Effector memory CD8-positive, alpha-beta T cell (primary cell): ENCODE results near the gene PLA2G4E.

ENCODE experiments used
- ATAC-seq: fragments of 150-1000 bp; cut with Tn5 transposase; replicated peaks from 2 replicates; pipeline ENCODE4 v1.10.0; 2021; ENCODE audit warnings: mild to moderate bottlenecking, moderate library complexity
- DNase-seq, 3 experiments: peaks; one replicate each; pipeline ENCODE4 v3.0.0; 2021
- H3K27ac Mint-ChIP-seq, 2 donors: one replicate each; pipeline ENCODE4 v1.8.0; 2022; ENCODE audit warnings: mild to moderate bottlenecking in 2 of 2, mixed read lengths in 2 of 2, moderate library complexity in 2 of 2
- H3K27me3 Mint-ChIP-seq, 2 donors: one replicate each; pipeline ENCODE4 v1.8.0; 2022; ENCODE audit warnings: mixed read lengths in 2 of 2
- H3K36me3 Mint-ChIP-seq: one replicate; pipeline ENCODE4 v1.8.0; 2022; ENCODE audit warnings: mild to moderate bottlenecking, moderate library complexity, mixed read lengths; ENCODE audit not compliant: insufficient read depth
- H3K4me1 Mint-ChIP-seq, 2 donors: one replicate each; pipeline ENCODE4 v1.8.0; 2022; ENCODE audit warnings: low read depth in 2 of 2, mixed read lengths in 2 of 2
- H3K4me3 Mint-ChIP-seq, 2 donors: one replicate each; pipeline ENCODE4 v1.8.0; 2022; ENCODE audit warnings: mild to moderate bottlenecking in 2 of 2, mixed read lengths in 2 of 2, moderate library complexity in 2 of 2
- H3K9me3 Mint-ChIP-seq, 2 donors: one replicate each; pipeline ENCODE4 v1.8.0; 2022; ENCODE audit warnings: mixed read lengths in 2 of 2

Gene PLA2G4E

GRCh38 chr15:41990243-41990605, 30.6 kb downstream of the PLA2G4E start:
- Mint-ChIP-seq H3K27ac (no peak overlapping the region), H3K4me1 (no peaks in the 10 kb centered on the region), H3K9me3 (no peaks in the 10 kb centered on the region), H3K36me3 (no peaks in the 10 kb centered on the region), H3K4me3 (no peak overlapping the region), H3K27me3 (peaks cover 7 to 28% of the 10 kb centered on the region in 2 donors)
- no peak for DNase-seq
- no peak for ATAC-seq

- Mint-ChIP-seq H3K27ac (no peak overlapping the region), H3K4me3 (no peak overlapping the region), H3K4me1 (no peaks in the 10 kb centered on the region), H3K9me3 (no peaks in the 10 kb centered on the region), H3K36me3 (no peaks in the 10 kb centered on the region), H3K27me3 (peaks cover 7 to 28% of the 10 kb centered on the region in 2 donors)
- DNase-seq (peak; percentile 81 to 85 (median 82)), ATAC-seq (peak; percentile 96)
These were observed 31.1 kb downstream of the PLA2G4E start for GRCh38 chr15:41989573-41990242.

- no peaks in the 10 kb centered on the region for H3K4me1 Mint-ChIP-seq
- peaks cover 1% of the 10 kb centered on the region for H3K36me3 Mint-ChIP-seq
- H3K27me3 Mint-ChIP-seq: peaks cover 10 to 33% of the 10 kb centered on the region in 2 donors
- H3K9me3 Mint-ChIP-seq: no peaks in the 10 kb centered on the region
- no peak for ATAC-seq
- H3K4me3 Mint-ChIP-seq: no peak overlapping the region
- no peak for DNase-seq
- no peak overlapping the region for H3K27ac Mint-ChIP-seq
These were observed 31.8 kb downstream of the PLA2G4E start for GRCh38 chr15:41988896-41989572.

- Mint-ChIP-seq H3K9me3 (no peaks in the 10 kb centered on the region), H3K4me3 (no peak overlapping the region), H3K36me3 (peaks cover 2% of the 10 kb centered on the region), H3K27me3 (peaks cover 11 to 38% of the 10 kb centered on the region in 2 donors), H3K4me1 (no peaks in the 10 kb centered on the region), H3K27ac (no peak overlapping the region)
- DNase-seq: no peak
- ATAC-seq: no peak
These were observed 32.9 kb downstream of the PLA2G4E start for GRCh38 chr15:41987925-41988275.

DNA sequence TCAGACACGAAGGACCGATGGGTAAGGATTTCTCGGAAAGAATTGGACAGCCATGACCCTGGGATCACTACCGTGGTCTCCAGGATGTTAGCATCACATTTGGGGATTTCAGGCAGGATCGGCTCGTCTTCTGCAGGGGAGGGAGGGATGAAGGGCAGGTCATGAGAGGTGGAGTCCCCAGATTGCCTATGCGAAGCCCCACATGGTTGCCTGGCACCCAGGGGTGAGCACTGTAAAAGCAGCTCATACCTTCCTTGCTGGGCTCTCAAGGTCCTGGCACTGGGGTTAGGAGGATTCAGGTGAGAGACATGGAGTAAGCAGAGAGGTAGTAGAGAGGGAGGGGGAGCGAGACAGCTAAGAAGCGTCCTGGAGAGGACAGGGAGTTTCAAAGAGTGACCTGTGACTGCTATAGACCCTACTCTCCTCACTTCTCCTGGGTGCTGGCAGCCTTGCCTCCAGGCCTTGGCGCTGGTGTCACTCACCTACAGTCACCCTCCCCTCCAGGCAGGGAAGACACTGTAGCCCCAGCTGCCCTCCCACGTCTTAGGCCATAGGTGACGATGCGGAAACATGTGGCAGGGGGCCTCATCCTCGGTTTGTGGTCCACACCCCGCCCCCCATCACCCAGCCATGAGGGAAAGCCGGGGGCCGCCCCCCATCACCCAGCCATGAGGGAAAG, 33.5 kb downstream of the PLA2G4E start:
- no peak for ATAC-seq
- Mint-ChIP-seq H3K4me3 (no peak overlapping the region), H3K36me3 (peaks cover 2% of the 10 kb centered on the region), H3K9me3 (no peaks in the 10 kb centered on the region), H3K4me1 (no peaks in the 10 kb centered on the region), H3K27me3 (peaks cover 11 to 34% of the 10 kb centered on the region in 2 donors), H3K27ac (no peak overlapping the region)
- no peak for DNase-seq

DNA sequence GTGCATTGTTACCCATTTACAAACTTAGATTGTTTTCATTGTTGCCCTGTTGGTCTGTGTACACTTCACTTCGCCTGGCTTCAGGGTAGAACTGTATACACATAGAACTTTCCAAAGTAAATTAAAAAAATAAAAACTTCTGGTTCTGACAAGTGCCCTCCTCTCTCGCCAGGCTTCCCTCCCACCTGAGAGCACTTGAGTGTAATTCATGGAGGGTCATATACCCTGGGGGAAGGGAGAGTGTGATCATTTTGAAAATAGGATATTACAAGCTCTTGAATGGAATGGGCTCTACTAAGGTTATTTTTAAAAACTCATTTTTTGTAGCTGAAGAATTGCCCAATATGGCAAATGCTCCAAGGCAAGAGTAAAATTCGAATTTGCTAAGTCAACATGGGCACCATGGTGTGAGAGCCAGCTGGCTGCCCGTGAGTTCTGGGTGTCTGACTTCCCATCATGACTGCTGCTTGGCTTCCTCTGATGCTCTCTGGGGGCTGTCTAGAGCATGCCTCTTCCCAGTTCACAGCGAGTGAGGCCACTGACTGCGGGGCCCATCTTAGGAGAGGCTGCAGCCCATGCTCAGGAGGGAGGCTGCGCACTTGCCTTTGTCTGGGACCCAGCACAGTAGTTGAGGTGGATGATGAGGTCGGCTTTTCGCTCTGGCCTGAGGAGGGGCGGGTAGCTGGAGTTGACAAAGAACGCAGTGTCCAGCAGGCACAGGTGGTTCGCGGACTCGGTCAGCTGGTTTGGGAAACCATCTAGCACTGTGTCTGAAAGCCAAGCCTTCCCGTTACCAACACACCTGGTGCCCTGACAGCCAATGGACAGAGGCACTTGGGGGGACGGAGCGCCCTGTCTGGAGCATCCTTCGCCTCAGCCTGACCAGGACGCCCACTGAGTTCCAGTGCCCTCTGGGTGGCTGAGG, 35.3 kb downstream of the PLA2G4E start:
- Mint-ChIP-seq H3K36me3 (peaks cover 2% of the 10 kb centered on the region), H3K27ac (no peak overlapping the region), H3K4me1 (no peaks in the 10 kb centered on the region), H3K9me3 (no peaks in the 10 kb centered on the region), H3K4me3 (no peak overlapping the region), H3K27me3 (peaks cover 11 to 28% of the 10 kb centered on the region in 2 donors)
- ATAC-seq (no peak), DNase-seq (no peak)

GRCh38 chr15:41984622-41985021, 36.2 kb downstream of the PLA2G4E start:
- Mint-ChIP-seq H3K4me3 (no peak overlapping the region), H3K4me1 (no peaks in the 10 kb centered on the region), H3K9me3 (no peaks in the 10 kb centered on the region), H3K27ac (no peak overlapping the region), H3K36me3 (peaks cover 2% of the 10 kb centered on the region), H3K27me3 (peaks cover 11 to 24% of the 10 kb centered on the region in 2 donors)
- DNase-seq (no peak), ATAC-seq (no peak)

DNA sequence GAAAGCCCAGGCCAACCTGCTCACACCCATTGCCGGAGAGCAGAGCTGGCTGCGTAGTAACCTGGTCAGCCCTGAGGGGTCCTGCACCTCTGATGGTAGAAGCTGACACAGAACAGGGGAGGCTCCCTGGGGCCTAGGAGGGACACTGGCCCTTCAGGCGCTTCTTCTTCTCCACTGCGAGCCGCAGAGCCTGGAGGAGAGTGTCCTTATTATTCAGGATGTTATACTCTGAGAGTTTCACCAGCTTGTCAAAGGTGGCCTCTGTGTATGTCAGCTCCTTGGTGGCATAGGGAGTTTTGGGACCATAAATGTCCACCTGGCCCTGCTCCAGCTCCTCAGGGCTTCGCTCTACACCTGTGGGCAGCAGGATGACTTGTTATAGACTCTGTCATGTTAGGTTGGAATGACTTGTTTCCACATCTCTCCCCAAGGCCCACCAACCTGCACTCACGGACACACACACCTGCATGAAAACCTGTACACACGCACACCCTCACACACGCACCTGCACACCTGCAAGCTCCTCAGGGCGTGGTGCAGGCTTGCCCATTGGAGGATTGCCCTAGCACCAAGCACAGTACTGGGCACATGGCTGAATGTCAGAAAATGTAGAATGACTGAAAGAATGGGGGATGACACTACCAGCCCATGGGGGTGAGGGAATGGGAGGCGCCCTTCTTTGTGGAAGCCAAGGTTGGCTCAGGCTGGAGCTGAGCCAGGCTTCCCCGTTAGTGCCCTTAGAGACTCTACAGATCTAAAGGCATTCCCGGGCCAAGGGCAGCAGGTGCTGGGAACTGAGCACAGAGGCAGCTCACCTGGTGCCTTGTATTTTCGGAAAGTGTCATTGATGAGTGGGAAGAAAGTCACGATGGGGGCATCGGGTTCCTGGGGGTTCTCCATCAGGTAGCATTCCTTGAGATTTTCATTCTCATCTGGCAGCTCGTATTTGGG, 36.9 kb downstream of the PLA2G4E start:
- peaks cover 2% of the 10 kb centered on the region for H3K36me3 Mint-ChIP-seq
- DNase-seq (no peak), ATAC-seq (no peak)
- no peak overlapping the region for H3K4me3 Mint-ChIP-seq
- H3K4me1 Mint-ChIP-seq: no peaks in the 10 kb centered on the region
- H3K9me3 Mint-ChIP-seq: no peaks in the 10 kb centered on the region
- peaks cover 11 to 18% of the 10 kb centered on the region in 2 donors for H3K27me3 Mint-ChIP-seq
- H3K27ac Mint-ChIP-seq: no peak overlapping the region

DNA sequence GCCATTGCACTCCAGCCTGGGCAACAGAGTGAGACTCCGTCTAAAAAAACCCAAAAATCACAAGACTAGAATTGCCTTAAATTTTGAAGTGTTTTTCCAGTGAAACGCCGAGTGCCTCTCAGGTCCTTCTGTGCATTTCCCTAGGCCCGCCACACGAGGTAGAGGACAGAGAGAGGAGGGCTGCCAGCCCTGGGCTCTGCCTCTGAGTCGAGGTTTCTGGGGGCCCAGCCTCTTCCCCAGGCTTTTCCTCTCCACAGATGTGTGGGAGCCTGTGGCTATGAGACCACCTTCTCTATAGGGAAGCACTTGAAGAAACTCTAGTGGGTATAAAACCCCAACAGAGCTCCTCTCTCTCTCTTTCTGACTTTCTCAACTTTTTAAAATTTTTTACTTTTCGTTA, 37.6 kb downstream of the PLA2G4E start:
- Mint-ChIP-seq H3K4me3 (no peak overlapping the region), H3K9me3 (no peaks in the 10 kb centered on the region), H3K4me1 (no peaks in the 10 kb centered on the region), H3K27ac (no peak overlapping the region), H3K27me3 (peaks cover 5 to 11% of the 10 kb centered on the region in 2 donors), H3K36me3 (peaks cover 2% of the 10 kb centered on the region)
- DNase-seq (no peak), ATAC-seq (no peak)

- no peak for DNase-seq
- H3K9me3 Mint-ChIP-seq: no peaks in the 10 kb centered on the region
- no peaks in the 10 kb centered on the region for H3K4me1 Mint-ChIP-seq
- peaks cover 2% of the 10 kb centered on the region for H3K36me3 Mint-ChIP-seq
- H3K4me3 Mint-ChIP-seq: no peak overlapping the region
- H3K27ac Mint-ChIP-seq: no peak overlapping the region
- ATAC-seq: no peak
- peaks cover 7 to 14% of the 10 kb centered on the region in 2 donors for H3K27me3 Mint-ChIP-seq
These were observed 38.5 kb downstream of the PLA2G4E start for GRCh38 chr15:41982133-41982930.

DNA sequence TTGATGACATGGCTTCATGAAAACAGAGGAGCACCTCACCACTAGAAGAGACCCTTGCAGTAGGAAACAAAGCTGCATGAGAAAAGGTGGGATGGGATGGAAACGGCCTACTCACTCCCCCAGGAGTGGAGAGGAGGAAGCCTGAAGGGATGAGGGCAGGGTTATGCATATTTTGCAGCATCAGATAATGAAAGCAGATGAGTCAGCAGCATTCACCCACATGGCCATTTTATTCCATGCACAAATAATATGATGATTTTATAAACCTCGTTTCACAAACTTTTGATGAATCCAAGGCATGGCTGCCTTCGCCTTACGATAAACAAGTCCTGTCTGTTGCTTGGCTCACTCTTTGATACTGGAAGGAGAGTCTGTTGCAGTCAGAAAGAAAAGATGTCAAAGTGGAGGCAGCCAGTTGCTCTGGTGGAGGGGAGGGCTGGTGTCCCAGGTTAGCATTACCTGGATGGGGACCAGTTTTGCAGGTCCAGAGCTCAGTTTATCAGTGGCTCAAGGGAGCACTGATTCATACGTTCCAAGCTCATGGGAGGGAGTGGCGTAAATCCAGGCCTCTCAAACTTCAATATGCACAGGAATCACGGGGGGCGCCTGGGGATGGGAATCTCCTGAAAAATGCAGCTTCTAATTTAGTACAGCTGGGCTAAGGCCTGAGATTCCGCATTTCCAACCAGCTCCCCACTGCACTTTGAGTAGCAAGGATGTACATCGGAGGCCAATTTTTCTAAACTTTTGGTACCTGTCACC, 39.3 kb downstream of the PLA2G4E start:
- H3K27me3 Mint-ChIP-seq: peaks cover 15 to 22% of the 10 kb centered on the region in 2 donors
- ATAC-seq: no peak
- peaks cover 2% of the 10 kb centered on the region for H3K36me3 Mint-ChIP-seq
- no peak overlapping the region for H3K27ac Mint-ChIP-seq
- no peak overlapping the region for H3K4me3 Mint-ChIP-seq
- no peak for DNase-seq
- H3K4me1 Mint-ChIP-seq: no peaks in the 10 kb centered on the region
- H3K9me3 Mint-ChIP-seq: no peaks in the 10 kb centered on the region
